Right renal cortex interstitium (tissue), 3 donors: ENCODE measurements around the gene FAM124A. TPM values are rescaled to one million over a fixed set of nuclear protein-coding genes. Genes with fewer than 3 reads are reported as not detected.

Experiments used
- DNase-seq, 3 donors: peaks; one replicate each; pipeline ENCODE4 v3.0.0-alpha.2; 2013; ENCODE audit warnings: low read depth in 3 of 3, low spot score in 2 of 3
- polyA plus RNA-seq, 3 donors: library from polyadenylated mRNA; unstranded; fragments of 120-200 nt; gene quantifications; one replicate each; pipeline ENCODE4 v1.2.1, GENCODE V29; 2013; ENCODE audit not compliant: insufficient read length in 3 of 3

The FAM124A gene
- polyA plus RNA-seq, 3 donors, result 4.4 to 4.6 (median 4.5) TPM

GRCh38 chr13:51329606-51330005 lies 107.4 kb downstream of the FAM124A start:
- DNase-seq, result no peak

GRCh38 chr13:51330791-51331190 lies 108.6 kb downstream of the FAM124A start:
- DNase-seq, result no peak

GRCh38 chr13:51331354-51331861 lies 109.2 kb downstream of the FAM124A start:
- DNase-seq, result no peak

DNA sequence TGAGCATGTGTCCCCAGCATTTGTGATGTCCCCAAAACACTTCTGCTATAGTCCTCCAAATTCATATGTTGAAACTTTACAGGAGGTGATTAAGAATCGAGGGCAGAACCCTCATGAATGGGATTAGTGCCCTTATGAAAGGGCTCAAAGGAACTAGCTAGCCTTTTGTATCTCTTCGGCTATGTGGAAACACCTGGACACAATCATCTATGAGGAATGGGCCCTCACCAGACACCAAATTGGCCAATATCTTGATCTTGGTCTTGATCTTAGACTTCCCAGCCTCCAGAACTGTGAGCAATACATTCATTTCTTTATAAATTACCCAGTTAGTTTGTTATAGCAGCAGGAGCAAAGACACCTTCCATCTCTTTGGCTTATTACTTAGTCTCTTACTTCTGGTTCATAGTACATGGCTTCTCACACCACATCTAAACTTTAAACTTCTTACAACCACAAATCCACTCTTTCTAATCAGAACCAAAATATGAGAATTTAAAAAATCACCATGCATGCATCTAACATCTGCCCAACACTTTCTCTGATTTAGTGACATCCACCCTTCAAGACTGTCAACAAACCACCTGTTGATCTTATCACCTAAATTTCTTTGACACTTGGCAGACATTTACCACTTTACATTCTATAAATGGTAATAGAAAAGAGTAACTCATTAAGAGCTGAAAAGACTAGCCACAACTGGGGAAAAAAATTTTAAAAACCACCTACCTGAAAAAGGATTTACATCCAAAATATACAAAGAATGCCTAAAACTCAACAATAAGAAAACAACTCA lies 110.6 kb downstream of the FAM124A start:
- DNase-seq, result no peak

DNA sequence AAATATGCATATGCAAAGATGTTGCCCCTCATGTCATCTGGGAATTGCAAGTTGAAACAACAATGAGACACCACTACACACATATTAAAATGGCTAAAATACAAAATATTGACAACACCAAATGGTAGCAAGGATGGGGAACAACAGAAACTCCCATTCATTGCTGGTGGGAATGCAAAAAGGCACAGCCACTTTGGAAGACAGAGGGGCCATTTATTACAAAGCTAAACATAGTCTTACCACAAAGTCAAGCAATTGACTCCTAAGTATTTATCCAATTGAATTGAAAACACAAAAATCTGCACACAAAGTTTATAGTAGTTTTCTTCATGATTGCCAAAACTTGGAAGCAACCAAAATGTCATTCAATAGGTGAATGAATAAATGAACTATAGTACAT lies 111.2 kb downstream of the FAM124A start:
- DNase-seq, result no peak

DNA sequence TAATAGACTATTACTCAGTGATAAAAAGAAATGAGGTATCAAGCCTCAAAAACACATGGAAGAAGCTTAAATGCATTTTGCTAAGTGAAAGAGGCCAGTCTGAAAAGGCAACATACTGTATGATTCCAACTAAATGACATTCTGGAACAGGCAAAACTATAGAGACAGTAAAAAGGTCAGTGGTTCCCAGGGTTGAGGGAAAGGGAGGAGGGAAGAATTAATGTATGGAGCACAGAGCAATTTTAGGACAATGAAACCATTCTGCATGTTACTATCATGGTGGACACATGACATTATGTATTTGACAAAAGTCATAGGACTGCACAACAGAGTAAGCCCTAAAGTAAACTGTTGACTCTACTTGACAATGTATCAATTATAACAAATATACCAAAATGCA lies 111.6 kb downstream of the FAM124A start:
- no peak for DNase-seq

Other genes starting within 250 kb of the FAM124A start
- under 1 TPM; 0.22 to 0.52 (median 0.39) TPM for gene C13orf42, start 111.1 kb upstream of the FAM124A start, polyA plus RNA-seq
- under 1 TPM; 0.19 to 0.31 (median 0.20) TPM for gene SERPINE3, start 117.3 kb downstream of the FAM124A start, polyA plus RNA-seq
- 10 to 100 TPM; 36.0 to 41.4 (median 41.1) TPM for gene INTS6, start 230.6 kb downstream of the FAM124A start, polyA plus RNA-seq